ENCODE measurements around the gene PSMC3.

Gene PSMC3

DNA sequence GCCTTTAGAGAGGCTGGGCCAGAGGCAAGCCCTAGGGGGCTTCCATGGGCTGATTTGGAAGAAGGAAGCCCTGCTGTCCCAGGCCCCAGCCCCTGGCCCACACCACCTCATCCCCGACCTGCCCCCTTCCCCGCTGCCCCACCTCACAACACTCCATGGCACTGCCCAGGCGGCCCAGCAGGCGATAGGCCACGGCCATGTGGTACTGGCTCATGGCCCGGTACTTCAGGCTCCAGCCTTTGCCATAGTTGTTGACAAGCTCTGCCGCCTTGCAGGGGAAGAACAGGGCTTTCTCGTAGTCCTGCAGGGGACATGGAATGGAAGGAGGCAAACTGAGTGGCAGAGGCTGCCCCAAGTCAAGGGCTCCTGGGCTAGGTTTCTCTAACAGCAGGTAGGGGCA, 16.3 kb upstream of the PSMC3 start:
- no peak for DNase-seq

DNA sequence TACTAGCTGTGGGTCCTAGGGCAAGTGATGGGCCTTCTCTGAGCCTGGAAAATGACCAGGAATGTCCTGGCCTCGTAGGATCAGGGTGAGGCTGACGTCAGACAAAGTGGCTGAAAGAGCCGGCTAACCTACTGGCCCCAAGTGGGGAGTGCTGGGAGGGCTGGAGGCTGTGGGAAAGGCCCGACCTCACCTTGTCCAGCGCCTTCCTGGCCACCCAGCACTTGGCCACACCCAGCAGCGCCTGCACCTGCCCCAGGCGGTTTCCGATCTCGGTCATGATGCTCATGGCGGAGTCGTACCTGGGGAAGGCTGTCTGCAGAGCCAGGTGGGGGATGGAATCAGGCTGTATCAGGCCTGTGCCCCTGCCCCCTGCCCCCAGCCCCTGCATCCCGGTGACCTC, 15.2 kb upstream of the PSMC3 start:
- DNase-seq = no peak

DNA sequence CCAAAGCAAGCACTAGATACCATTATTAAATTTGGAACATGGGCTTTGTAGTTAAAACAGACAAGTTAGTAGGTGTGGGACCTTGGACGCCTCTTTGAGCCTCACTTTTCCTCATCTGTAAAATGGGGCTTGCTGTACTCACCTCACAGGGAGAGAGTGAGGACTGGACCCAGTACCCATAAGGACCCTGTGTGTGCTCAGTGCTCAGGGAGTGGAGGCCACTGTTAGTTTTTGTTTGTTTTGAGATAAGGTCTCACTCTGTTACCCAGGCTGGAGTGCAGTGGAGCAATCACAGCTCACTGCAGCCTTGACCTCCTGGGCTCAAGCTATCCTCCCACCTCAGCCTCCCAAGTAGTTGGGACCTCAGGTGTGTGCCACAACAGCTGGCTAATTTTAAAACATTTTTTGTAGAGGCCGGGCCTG, 13.8 kb upstream of the PSMC3 start:
- no peak for DNase-seq

DNA sequence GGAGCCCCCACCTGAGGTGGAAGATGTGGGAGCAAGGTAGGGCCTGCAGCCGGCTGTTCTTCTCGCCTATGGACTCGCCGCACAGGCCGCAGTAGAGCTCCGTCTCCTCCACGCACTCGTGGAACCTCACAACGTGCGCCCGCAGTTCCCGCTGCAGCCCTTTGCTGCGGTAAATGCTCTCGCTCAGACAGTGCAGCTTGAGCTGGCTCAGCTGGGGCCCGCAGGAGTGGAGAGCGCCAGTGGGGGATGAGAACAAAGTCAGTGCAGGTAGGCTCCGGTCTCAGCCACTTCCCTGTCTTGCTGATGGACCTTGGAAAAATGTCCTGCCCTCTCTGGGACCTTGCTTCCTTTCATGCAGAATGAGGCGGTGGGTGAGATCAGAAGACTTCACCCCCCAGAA, 12.5 kb upstream of the PSMC3 start:
- no peak for DNase-seq

DNA sequence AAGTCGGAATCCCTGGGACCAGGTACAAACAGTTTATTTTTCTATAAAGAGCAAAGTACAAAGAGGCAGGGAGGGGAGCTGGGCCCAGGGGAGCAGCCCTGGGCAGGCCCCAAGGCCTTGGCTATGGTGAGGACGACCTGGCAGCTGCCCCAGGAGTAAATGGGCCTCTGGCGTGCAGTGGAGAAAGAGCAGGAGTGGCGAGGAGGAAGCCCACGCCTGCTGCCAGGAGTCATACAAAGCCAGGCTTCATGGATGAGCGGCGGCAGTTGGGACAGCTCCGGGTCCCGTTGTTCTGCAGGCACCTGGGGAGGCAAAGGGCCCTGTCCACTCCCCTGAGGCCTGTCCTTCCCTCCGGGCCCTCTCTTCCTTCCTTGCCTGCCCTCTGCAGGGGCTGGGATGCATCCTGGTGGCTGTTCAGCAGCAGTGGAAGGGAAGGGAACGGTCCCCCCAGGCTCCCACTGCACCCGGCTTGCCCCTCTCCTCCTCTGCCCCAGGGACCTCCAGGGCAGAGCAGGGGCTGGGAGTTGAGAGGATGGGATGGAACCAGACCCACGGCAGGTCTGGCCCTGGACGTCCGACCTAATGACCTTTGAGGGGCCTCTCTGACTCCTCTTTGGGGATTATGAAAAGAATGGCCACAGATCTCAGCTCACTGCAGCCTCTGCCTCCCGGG, 11.6 kb upstream of the PSMC3 start:
- no peak for DNase-seq

DNA sequence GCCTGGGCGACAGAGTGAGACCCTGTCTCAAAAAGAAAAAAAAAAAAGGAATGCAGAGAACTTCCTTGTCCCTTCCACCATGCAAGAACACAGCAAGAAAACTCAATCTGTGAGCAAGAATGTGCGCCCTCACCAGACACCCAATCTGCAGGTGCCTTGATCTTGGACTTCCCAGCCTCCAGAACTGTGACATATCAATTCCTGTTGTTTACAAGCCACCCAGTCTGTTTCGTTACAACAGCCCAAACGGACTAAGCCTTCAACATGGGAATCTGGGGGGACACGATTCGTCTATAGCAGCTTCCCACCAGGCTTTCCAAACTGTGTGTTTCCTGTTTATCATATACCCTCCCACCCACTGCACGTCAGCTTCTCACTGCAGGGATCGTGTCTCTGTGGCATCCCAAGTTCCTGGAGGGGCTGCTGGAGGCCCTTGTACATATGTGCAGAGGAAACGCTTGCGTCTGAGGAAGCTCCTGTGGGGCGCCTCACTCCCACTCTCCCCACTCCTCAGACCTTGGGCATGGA, 11.0 kb upstream of the PSMC3 start:
- DNase-seq = no peak

DNA sequence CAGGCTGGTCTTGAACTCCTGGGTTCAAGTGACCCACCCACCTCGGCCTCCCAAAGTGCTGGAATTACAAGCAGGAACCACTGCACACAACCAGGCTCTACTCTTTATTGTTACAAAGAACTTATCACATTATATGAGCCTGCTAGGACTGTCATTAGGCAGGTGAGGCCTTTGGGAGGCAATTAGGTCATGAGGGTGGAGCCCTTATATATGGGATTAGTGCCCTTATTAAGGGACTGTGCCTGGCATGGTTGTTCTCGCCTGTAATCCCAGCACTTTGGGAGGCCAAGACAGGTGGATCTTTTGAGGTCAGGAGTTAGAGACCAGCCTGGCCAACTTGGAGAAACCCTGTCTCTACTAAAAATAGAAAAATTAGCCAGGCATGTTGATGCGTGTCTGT, 10.5 kb upstream of the PSMC3 start:
- DNase-seq = no peak

DNA sequence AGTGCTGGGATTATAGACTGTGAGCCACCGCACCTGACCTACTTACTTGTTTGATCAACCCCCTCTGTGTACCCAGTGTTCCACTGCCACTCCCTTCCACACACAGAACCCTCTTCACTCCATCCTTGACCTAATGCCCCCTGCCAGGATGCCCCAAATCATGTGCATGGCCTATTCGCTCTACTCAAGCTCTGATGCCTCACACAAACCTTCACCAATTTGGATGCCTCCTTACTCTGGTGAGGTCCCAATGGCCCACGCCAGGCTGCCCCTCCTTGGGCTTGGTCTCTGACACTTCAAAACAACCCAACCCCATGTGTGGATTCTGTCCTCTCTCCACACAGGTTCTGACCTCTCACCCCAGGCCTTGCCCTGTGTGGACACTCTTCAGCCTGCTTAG, 9.4 kb upstream of the PSMC3 start:
- DNase-seq = no peak

DNA sequence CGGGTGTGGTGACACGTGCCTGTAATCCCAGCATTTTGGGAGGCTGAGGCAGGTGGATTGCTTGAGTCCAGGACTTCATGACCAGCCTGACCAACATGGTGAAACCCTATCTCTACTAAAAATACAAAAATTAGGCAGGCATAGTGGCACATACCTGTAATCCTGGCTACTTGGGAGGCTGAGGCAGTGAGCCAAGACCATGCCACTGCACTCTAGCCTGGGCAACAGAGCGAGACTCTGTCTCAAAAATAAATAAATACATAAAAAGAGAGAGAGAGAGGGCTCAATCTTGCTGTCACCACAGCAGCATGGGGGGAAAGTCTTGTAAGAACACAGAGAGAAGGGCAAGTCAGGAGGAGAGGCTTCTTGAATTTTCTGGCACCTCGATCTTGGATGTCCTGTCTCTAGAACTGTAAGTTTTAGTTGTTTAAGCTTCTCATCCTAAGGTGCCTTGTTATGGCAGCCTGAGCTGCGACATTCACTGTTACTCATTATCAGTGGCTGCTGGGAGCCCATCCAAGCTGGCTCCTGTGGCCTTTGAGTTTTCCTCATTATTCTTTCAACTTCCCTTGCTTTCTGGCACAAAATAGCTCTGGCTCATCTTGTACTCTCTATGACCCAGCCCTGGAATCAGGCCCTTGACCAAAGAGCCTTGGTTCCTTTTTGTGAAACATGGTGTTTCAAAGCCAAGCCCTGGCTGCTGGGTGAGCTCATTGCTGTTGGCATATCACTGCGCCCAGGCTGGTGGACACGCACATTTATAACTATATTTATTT, 8.0 kb upstream of the PSMC3 start:
- peak; percentile 60 for DNase-seq

DNA sequence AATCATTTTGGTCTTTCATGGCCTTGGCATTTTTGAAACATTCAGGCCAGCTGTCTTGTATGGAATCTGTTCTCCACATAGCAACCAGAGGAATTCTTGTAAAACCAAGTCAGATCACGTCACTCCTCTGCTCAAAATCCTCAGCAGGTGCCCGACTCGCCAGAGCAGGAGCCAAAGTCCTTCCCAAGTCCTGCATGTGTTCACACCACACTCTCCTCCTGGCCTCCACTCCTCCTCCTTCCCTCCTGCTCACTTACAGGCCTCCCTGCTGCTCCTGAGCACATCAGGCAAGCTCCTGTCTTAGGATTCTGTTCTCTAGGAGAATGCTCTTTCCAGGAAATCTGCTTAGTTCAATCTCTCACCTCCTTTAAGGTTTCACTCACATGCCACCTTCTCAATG, 6.9 kb upstream of the PSMC3 start:
- DNase-seq = no peak

DNA sequence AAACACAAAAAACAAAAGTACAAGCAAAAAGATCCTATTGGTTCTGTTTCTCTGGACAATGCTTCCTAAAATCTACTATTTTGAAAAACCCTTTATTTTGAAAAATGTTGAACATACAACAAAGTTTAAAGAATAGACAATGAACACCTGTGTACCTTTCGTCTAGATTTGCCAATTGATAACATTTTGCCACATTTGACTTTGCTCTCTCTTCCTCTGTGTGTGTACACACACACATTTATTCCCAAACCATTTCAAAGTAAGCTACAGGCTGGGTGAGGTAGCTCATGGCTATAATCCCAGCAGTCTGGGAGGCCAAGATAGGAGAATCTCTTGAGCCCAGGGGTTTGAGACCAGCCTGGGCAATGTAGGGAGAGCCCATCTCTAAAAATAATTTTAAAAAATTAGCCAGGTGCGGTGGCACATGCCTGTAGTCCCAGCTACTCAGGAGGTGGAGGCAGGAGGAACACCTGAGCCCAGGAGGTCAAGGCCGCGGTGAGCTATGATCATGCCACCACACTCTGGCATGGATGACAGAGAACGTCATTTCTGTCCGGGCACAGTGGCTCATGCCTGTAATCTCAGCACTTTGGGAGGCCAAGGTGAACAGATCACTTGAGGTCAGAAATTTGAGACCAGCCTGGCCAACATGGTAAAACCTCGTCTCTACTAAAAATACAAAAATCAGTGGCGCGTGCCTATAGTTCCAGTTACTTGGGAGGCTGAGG, 5.3 kb upstream of the PSMC3 start:
- DNase-seq = no peak

DNA sequence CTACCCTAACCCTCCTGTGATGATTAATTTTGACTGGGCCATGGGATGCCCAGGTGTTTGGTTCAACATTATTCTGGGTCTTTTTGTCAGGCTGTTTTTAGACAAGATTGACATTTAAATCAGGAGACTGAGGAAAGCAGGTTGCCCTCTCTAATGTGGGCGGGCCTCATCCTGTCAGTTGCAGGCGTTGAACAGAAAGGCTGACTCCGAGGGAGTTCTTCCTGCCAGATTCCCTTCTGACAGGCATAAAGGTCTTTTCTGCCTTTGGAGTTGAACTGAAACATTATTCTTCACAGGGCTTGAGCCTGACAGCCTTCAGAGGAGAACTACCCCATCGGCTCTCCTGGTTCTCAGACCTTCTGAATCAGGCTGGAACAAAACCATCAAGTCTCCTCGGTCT, 4.3 kb upstream of the PSMC3 start:
- DNase-seq = no peak

DNA sequence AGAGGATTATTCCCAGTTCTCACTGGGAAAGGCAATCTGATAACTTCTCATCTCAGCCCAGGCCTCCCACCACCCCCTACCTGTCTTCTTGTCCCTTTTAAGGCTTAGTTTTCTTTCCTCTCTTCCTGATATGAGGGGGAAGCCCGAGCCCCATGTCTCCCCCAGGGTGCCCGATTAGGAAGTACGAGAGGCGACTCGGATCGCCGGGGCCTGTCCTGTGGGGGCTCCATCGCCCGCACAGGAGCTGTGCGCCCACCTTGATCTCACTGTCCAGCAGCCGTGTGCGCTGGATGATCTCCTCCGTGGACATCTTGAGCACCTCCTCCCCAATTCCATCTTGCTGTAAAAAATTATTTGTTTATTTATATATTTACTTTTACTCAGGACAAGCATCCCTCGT, 628 bp downstream of the PSMC3 start:
- DNase-seq = no peak

DNA sequence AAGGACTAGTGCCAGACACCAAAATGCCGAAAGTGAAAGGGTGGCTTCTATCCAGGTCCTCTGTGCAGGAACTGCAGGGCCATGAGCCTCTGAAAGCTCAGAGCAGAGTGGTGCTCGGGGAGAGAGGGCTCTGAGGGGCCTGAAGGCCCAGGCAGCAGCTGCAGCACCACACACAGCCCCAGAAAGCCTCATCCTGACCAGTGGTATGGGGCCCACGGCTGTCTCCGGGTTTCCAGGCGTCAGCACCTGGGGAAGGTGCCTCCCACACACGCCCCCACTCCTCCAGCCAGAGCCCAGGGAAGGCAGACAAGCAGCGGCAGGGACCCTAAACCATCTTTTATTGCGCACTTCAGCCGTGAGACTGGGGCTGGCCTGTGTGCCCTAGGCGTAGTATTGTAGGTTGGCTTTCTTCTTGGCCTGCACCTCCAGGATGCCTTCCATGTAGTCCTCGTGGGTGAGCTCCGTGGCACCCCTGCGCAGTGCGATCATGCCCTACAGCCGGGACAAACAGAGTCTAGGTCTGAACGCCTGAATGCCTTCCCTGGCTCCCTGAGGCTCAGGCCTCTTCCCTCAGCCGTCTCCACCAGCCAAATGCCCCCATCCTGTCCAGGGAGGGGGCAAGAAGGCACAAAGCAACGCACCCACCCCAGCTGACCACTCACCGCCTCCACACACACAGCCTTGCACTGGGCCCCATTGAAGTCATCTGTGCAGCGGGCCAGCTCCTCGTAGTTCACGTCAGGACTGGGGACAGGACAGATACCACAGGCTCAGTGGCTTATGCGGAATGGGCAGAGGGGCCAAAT, 7.6 kb downstream of the PSMC3 start:
- DNase-seq = no peak

DNA sequence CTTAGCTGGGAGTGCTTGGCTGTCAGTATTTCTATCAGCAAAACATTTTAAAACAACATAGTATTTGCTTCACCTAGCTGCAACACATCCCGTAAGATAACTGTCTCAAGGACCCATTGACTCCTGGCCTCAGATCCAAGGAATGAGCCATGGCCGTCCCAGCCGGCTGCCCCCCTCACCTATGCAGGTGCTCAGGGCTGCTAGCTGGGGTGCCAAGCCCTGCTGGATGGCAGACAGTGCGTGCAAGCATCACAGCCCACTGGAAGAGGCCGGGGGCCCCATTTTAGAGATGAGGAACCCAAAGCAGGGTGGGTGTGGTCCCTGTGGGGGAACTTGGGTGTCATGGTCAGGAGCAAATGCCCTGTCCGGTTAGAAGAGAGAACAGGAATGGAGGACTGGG, 8.5 kb downstream of the PSMC3 start:
- no peak for DNase-seq

DNA sequence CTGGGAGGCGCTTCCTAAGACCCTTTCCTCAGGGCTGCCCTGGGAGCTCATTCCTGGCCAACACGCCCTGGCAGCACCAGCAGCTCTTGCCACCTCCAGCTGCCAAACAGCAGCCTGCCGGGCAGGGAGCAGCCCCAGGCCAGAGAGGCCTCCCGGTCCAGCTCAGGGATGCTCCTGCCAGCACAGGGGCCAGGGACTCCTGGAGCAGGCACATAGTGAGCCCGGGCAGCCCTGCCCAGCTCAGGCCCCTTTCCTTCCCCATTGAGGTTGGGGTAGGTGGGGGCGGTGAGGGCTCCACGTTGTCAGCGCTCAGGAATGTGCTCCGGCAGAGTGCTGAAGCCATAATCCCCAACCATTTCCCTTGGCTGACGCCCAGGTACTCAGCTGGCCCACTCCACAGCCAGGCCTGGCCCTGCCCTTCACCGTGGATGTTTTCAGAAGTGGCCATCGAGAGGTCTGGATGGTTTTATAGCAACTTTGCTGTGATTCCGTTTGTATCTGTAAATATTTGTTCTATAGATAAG, 10.2 kb downstream of the PSMC3 start:
- DNase-seq = peak; percentile 96

DNA sequence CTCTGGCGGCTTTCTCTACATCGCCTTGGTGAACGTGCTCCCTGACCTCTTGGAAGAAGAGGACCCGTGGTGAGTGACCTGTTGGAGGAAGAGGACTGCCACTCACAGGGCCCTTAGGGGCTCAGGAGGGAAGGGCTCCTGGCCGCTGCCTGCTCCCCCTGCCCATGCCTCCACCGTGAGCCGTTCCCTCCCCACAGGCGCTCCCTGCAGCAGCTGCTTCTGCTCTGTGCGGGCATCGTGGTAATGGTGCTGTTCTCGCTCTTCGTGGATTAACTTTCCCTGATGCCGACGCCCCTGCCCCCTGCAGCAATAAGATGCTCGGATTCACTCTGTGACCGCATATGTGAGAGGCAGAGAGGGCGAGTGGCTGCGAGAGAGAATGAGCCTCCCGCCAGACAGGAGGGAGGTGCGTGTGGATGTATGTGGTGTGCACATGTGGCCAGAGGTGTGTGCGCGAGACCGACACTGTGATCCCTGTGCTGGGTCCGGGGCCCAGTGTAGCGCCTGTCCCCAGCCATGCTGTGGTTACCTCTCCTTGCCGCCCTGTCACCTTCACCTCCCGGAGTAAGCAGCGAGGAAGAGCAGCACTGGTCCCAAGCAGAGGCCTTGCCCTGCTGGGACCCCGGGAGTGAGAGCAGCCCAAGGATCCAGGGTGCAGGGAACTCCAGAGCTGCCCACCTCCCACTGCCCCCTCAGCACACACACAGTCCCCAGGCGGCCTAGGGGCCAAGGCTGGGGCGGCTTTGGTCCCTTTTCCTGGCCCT, 11.0 kb downstream of the PSMC3 start:
- no peak for DNase-seq

DNA sequence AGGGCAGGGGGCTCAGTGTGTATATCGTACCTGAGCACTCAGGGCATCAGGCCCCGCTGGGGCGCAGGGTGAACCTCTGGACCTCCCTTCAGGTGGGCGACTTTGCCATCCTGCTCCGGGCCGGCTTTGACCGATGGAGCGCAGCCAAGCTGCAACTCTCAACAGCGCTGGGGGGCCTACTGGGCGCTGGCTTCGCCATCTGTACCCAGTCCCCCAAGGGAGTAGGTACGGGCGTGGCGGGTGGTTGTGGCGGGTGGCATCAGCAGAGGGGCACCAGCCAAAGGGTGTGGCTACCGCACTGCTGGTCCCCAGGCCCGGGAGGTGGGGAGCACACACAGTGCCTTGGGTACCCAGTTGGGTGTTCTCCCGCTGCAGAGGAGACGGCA, 11.6 kb downstream of the PSMC3 start:
- no peak for DNase-seq

DNA sequence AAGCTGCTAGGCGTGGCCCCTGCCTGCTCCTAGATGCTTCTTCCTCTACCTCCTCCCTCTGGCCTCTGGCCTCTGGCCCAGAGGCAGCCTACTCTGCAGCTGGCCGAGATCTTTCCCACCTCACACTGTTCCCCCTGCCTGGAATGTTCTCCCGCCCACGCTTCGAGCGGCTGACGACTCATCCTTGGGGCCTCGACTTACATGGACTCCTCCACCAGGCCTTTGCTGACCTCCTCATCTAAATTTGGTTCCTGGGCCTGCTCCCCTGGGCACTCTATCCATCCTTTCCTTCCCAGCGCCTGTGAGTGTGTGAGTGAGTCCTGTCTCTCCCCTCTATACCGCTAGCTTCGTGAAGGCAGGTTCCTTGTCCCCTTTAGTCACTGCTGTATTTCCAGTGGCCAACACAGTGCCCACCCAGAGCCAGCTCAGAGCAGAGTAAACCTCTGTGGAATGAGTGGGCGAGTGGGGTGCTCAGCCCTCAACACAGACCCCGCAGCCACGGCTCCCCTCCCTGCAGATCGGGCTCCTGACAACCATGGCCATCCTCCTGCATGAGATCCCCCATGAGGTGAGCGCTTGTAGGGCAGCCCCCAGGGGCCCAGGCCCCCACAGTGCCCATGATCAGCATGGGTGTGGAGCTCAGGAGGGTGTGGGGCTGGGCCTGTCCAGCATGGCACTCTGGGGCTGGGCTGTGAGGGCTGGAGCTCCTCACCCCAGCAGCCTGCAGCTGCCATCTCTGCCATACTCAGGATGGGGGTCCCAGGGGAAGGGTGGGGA, 12.1 kb downstream of the PSMC3 start:
- peak; percentile 73 for DNase-seq

DNA sequence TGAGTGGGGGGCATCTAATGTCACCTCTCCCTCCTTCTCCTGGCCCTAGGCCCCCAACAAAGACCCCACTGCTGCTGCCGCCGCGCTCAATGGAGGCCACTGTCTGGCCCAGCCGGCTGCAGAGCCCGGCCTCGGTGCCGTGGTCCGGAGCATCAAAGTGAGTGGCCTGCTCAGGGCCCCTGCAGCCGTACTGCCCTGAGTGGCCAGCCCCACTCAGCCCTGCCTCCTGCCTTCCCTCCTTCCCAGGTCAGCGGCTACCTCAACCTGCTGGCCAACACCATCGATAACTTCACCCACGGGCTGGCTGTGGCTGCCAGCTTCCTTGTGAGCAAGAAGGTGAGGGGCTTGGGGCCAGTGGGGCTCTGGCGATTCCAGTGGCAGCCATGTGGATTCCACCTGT, 12.9 kb downstream of the PSMC3 start:
- no peak for DNase-seq
